Fibroblast of skin of back (primary cell): ENCODE measurements around the gene MFSD6L.

Source experiments
- DNase-seq: peaks from one replicate; pipeline ENCODE4 v3.0.0-alpha.2; 2013

The MFSD6L gene

GRCh38 chr17:8791910-8792270, 7.3 kb downstream of the MFSD6L start:
- DNase-seq: peak; percentile 92

GRCh38 chr17:8791248-8791909, 7.8 kb downstream of the MFSD6L start:
- no peak for DNase-seq

- no peak for DNase-seq
Observed at GRCh38 chr17:8789743-8790142, 9.4 kb downstream of the MFSD6L start.

GRCh38 chr17:8788998-8789397, 10.2 kb downstream of the MFSD6L start:
- DNase-seq: no peak

- DNase-seq: peak; percentile 56
Observed at GRCh38 chr17:8785547-8786413, 13.4 kb downstream of the MFSD6L start.

- DNase-seq: no peak
Observed at GRCh38 chr17:8782176-8782575, 17.0 kb downstream of the MFSD6L start.

- DNase-seq: no peak
Observed at GRCh38 chr17:8781776-8782175, 17.4 kb downstream of the MFSD6L start.

GRCh38 chr17:8776881-8777280, 22.3 kb downstream of the MFSD6L start:
- no peak for DNase-seq

GRCh38 chr17:8776248-8776647, 22.9 kb downstream of the MFSD6L start:
- no peak for DNase-seq

GRCh38 chr17:8766731-8767130, 32.4 kb downstream of the MFSD6L start:
- DNase-seq: no peak

- DNase-seq: no peak
Observed at GRCh38 chr17:8762012-8762411, 37.2 kb downstream of the MFSD6L start.

- DNase-seq: no peak
Observed at GRCh38 chr17:8758137-8758596, 41.0 kb downstream of the MFSD6L start, which contains the start of gene SPDYE4. SPDYE4 (minus strand) TSS chr17:8758546; CDS start chr17:8758382, 164 bp downstream.

- no peak for DNase-seq
Observed at GRCh38 chr17:8757189-8757588, 42.0 kb downstream of the MFSD6L start.

- DNase-seq: no peak
Observed at GRCh38 chr17:8755590-8756255, 43.4 kb downstream of the MFSD6L start.

GRCh38 chr17:8754890-8755289, 44.3 kb downstream of the MFSD6L start:
- DNase-seq: no peak

- DNase-seq: peak; percentile 23
Observed at GRCh38 chr17:8753976-8754440, 45.2 kb downstream of the MFSD6L start.

- no peak for DNase-seq
Observed at GRCh38 chr17:8753136-8753975, 45.8 kb downstream of the MFSD6L start.

GRCh38 chr17:8749616-8750015, 49.5 kb downstream of the MFSD6L start:
- DNase-seq: no peak

GRCh38 chr17:8747742-8748141, 51.4 kb downstream of the MFSD6L start:
- no peak for DNase-seq
